Measurements from ENCODE around the gene DNAJC22.
A peak's percentile ranks its signal among the peaks of the same experiment; 100 is the strongest.
"Not testable (repeated sequence)": the region's sequence is repeated elsewhere in the genome, so short reads cannot be mapped to it uniquely, and the experiment has no call there.

The DNAJC22 gene

GRCh38 chr12:49331380-49332222 lies 15.1 kb upstream of the DNAJC22 start:
- peak; percentile 22 for DNase-seq

- DNase-seq = no peak
These were observed 14.2 kb upstream of the DNAJC22 start for GRCh38 chr12:49332441-49332861.

GRCh38 chr12:49332891-49333371 lies 13.8 kb upstream of the DNAJC22 start:
- DNase-seq = no peak

- DNase-seq = not testable (repeated sequence)
These were observed 12.9 kb upstream of the DNAJC22 start for GRCh38 chr12:49333778-49334177.

- no peak for DNase-seq
These were observed 12.5 kb upstream of the DNAJC22 start for GRCh38 chr12:49334226-49334625.

- no peak for DNase-seq
These were observed 12.0 kb upstream of the DNAJC22 start for GRCh38 chr12:49334681-49335080.

- no peak for DNase-seq
These were observed 11.4 kb upstream of the DNAJC22 start for GRCh38 chr12:49335118-49335954.

- DNase-seq = no peak
These were observed 10.6 kb upstream of the DNAJC22 start for GRCh38 chr12:49335955-49336644.

GRCh38 chr12:49336645-49337584 lies 9.8 kb upstream of the DNAJC22 start, which contains the start of gene C1QL4:
Gene C1QL4 (minus strand): TSS chr12:49337188. CDS start chr12:49336477, 711 bp downstream.
- peak; percentile 58 for DNase-seq

- DNase-seq = no peak
These were observed 7.7 kb upstream of the DNAJC22 start for GRCh38 chr12:49338830-49339463.

- no peak for DNase-seq
These were observed 7.2 kb upstream of the DNAJC22 start for GRCh38 chr12:49339464-49339861.

GRCh38 chr12:49340095-49340870 lies 6.4 kb upstream of the DNAJC22 start:
- no peak for DNase-seq

GRCh38 chr12:49340971-49341776 lies 5.5 kb upstream of the DNAJC22 start:
- no peak for DNase-seq

GRCh38 chr12:49341777-49342065 lies 5.0 kb upstream of the DNAJC22 start:
- DNase-seq = no peak

GRCh38 chr12:49342066-49342913 lies 4.4 kb upstream of the DNAJC22 start:
- DNase-seq = peak; percentile 92

GRCh38 chr12:49342914-49343731 lies 3.6 kb upstream of the DNAJC22 start:
- DNase-seq = no peak

- DNase-seq = no peak
These were observed 2.1 kb upstream of the DNAJC22 start for GRCh38 chr12:49344486-49345050.

Data from NCI-H1694 (cell line).